Osteocyte (in vitro differentiated cells): Measurements from ENCODE around the gene PTPRC. TPM values are rescaled to one million over a fixed set of nuclear protein-coding genes. Genes with fewer than 3 reads are reported as not detected.

Experiments
- DNase-seq: peaks from one replicate; pipeline ENCODE4 v3.0.0; 2021; ENCODE audit warnings: mixed read lengths; ENCODE audit not compliant: unreplicated experiment; ENCODE audit errors: extremely low spot score
- H3K27ac Mint-ChIP-seq: one replicate; pipeline ENCODE4 v1.8.0; 2021; ENCODE audit warnings: mild to moderate bottlenecking, mixed read lengths; ENCODE audit not compliant: unreplicated experiment
- H3K27me3 Mint-ChIP-seq: one replicate; pipeline ENCODE4 v1.8.0; 2021; ENCODE audit warnings: mixed read lengths; ENCODE audit not compliant: unreplicated experiment
- H3K36me3 Mint-ChIP-seq: one replicate; pipeline ENCODE4 v1.8.0; 2021; ENCODE audit warnings: mixed read lengths; ENCODE audit not compliant: unreplicated experiment
- H3K4me1 Mint-ChIP-seq: one replicate; pipeline ENCODE4 v1.8.0; 2021; ENCODE audit warnings: mixed read lengths; ENCODE audit not compliant: unreplicated experiment
- H3K4me3 Mint-ChIP-seq: one replicate; pipeline ENCODE4 v1.8.0; 2021; ENCODE audit warnings: mild to moderate bottlenecking, moderate library complexity, mixed read lengths; ENCODE audit not compliant: unreplicated experiment
- H3K9me3 Mint-ChIP-seq: one replicate; pipeline ENCODE4 v1.8.0; 2021; ENCODE audit warnings: mixed read lengths; ENCODE audit not compliant: unreplicated experiment
- CTCF ChIP-seq: fragments of 200-600 bp; sonication (generic); IDR thresholded peaks from 2 replicates; pipeline ENCODE4 v1.5.0; 2021; ENCODE audit warnings: antibody characterized with exemption, mild to moderate bottlenecking, moderate library complexity
- total RNA-seq: library from RNA; stranded (reverse); gene quantifications from 2 replicates; pipeline ENCODE4 v1.2.1, GENCODE V29; 2021

The PTPRC gene
- total RNA-seq, 1 donor from 2014 or later: not detected

- Mint-ChIP-seq H3K4me1 (peaks cover 5% of the 10 kb centered on the region), H3K4me3 (no peak overlapping the region), H3K9me3 (peaks cover 11% of the 10 kb centered on the region), H3K27ac (no peak overlapping the region), H3K36me3 (peaks cover 9% of the 10 kb centered on the region), H3K27me3 (no peaks in the 10 kb centered on the region)
- DNase-seq: no peak
- TF ChIP-seq CTCF: no peak
These were observed 160.1 kb downstream of the PTPRC start for GRCh38 chr1:198798923-198799386.

GRCh38 chr1:198805498-198806151 lies 166.8 kb downstream of the PTPRC start:
- Mint-ChIP-seq H3K9me3 (peaks cover under 1% of the 10 kb centered on the region), H3K36me3 (peaks cover 11% of the 10 kb centered on the region), H3K27me3 (no peaks in the 10 kb centered on the region), H3K4me1 (peaks cover 5% of the 10 kb centered on the region), H3K27ac (no peak overlapping the region), H3K4me3 (no peak overlapping the region)
- TF ChIP-seq CTCF: no peak
- no peak for DNase-seq

GRCh38 chr1:198806861-198807260 lies 168.0 kb downstream of the PTPRC start:
- Mint-ChIP-seq H3K27ac (no peak overlapping the region), H3K27me3 (no peaks in the 10 kb centered on the region), H3K36me3 (peaks cover 11% of the 10 kb centered on the region), H3K4me1 (peaks cover 5% of the 10 kb centered on the region), H3K4me3 (no peak overlapping the region), H3K9me3 (peaks cover 5% of the 10 kb centered on the region)
- DNase-seq: no peak
- no peak for TF ChIP-seq CTCF

Other genes with a start within 250 kb of the PTPRC start
- gene ATP6V1G3, start 98.4 kb upstream of the PTPRC start, total RNA-seq: not detected in 2 replicates